ENCODE measurements around the gene RASL12.
"Not testable (repeated sequence)": the region's sequence is repeated elsewhere in the genome, so short reads cannot be mapped to it uniquely, and the experiment has no call there.

The RASL12 gene, protein sequence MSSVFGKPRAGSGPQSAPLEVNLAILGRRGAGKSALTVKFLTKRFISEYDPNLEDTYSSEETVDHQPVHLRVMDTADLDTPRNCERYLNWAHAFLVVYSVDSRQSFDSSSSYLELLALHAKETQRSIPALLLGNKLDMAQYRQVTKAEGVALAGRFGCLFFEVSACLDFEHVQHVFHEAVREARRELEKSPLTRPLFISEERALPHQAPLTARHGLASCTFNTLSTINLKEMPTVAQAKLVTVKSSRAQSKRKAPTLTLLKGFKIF

DNA sequence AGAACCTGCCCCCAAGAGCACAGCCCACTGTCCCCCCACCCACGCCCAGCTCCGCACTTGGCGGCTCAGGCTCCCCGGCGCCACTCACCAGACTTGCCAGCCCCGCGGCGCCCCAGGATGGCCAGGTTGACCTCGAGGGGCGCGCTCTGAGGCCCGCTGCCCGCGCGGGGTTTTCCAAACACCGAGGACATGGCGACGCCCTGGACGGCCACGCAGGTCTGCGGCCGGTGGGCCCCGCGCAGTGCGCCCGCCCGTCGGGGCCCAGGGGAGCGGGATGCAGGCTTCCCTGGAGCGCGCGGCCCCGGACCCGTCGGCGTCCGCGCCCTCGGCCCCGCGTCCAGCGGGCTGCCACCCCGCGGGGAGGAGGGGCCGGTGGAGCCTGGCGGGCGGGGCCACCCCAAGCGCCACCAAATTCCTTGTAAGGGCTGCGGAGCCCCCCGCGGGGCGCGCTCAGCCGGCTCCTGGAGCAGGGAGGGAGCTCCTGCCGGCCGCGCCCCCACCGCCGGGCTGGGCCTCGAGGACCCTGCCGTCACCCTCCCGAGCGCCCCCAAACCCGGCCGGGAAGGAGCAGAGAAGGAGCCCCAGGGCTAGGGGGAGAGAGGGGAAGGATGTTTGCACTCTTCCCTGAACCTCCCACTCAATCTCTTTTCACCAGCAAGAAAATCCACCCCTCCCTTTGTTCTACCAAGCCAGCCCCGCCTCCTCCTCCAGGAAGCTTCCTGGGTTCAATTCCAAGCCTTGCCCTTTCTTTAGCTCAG is at the start of gene RASL12:
Gene RASL12 (minus strand): TSS at position 347 of the 758 bp plus-strand sequence. CDS start 156 bp downstream, at position 191.
- DNase-seq (ENCODE audit: low spot score) = no peak

DNA sequence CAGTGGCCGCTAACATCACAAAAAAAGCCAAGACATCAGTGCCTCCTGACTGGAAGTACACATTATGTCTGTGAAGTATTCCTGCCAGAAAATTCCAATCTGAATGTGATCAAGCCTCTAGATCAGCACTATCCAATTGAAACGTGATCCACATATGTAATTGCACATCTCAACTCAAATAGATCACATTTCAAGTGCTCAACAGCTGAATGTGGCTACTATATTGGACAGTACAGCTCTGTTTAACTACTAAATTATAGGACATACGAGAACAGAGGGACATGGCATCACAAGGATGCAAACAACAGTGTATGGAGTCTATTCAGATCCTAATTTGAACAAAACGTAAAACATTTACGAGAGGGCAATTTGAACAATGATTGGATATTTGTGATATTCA is 47.8 kb upstream of the RASL12 start:
- DNase-seq (ENCODE audit: low spot score) = no peak

DNA sequence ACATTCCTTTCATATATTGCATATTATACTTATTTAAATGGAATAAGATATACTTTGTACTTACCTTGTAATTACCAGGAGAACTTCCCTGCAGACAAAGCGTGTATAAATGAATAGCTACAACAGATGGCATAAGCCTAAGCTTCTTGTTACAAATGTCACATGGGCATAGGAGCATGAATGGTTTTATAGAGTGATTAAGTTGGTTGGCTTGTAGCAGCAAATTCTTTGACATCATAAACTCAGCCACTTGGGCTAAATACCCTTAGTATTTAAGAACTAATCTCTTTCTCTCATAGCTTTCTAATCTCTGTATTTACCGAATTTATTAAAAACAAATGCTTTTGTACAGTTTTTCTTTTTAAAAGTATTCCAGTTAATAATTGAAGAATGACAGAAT is 47.3 kb upstream of the RASL12 start, which contains the start of gene UBAP1L:
Gene UBAP1L (minus strand): TSS at position 115 of the 400 bp plus-strand sequence. CDS start 8,985 bp downstream, outside the sequence.
- DNase-seq (ENCODE audit: low spot score) = no peak

DNA sequence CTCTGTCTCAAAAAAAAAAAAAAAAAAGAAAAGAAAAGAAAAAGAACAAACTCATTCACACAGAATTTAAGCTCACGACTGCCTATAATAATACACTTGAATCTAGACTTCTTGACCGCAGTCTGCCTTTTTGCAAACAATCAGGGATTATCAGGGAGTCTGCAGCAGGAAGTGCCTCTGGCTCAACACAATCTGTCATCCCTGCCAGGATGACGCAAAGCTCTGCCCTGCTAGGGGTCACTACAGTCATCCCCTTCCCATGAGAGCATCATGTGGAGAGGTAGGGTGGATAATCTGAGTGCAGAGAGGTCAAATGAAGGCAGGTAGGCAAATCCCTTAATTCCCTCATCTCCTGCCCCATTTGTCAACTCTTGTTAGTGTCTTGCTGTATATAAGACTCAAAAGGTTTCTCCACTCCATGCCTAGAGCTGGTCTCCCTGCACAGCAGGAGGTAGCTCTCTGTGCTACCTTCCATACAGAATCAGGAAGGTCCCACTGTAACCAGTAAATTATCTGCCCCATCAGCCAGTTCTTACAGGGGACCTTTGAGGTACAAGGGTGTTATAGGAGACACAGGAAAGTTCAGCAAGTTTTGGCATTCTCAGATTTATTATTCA is 43.0 kb upstream of the RASL12 start:
- DNase-seq (ENCODE audit: low spot score) = no peak

DNA sequence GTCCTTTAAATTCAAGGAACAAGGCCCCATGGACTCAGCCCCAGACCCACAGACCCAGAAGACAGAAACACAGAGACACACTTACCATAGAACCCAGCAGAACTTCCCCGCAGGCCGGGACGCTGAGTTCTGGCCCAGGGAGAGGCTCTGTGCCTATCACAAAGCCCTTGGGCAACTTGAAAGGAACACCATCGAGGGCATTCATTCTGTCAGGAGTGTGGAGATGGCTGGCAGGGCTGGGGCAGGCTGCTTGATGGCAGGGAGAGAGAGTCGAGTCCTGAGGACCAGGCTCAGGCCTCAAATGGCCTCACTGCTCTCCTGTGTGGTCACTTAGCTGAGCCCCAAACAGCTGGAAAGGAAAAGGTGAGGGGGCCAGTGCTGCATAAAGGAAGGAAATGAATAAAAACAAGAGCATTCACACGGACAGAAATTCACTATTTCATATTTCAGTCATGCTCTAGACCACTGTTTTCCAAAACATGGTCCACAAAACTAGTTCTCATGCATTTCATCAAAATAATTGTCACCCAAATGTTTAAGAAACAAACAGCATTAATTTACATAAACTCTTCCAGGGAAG is 38.3 kb upstream of the RASL12 start:
- DNase-seq (ENCODE audit: low spot score) = no peak

DNA sequence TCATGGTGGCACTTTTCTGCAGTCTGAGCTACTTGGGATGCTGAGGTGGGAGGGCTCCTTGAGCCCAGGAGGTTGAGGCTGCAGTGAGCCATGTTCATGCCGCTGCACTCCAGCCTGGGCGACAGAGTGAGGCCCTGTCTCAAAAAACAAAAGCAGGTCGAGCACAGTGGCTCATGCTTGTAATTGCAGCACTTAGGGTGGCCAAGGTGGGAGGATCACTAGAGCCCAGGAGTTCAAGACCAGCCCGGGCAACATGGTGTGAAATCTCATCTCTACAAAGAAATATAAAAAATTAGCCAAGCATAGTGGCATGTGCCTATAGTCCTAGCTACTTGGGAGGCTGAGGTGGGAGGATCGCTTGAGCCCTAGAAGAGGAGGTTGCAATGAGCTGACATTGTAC is 37.2 kb upstream of the RASL12 start:
- DNase-seq (ENCODE audit: low spot score) = no peak

DNA sequence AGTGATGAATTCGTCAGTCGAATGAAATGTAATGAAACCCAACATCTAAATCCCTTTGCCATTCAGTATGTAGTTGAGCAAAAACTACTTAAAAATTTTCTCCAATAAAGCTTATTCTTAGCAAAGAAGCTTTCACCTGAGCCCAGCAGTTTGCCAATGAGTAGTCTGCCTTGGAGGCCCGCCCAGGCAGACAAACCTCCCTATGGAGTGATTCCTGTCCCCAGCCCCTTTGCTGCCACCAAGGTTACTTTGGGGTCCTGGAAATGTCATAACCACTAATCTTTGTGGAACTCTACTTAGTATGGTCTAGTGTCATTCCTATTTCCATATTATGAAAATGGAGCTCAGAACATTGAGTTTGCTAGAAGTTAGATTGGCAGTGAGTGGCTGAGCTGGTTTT is 35.1 kb upstream of the RASL12 start:
- DNase-seq (ENCODE audit: low spot score) = no peak

DNA sequence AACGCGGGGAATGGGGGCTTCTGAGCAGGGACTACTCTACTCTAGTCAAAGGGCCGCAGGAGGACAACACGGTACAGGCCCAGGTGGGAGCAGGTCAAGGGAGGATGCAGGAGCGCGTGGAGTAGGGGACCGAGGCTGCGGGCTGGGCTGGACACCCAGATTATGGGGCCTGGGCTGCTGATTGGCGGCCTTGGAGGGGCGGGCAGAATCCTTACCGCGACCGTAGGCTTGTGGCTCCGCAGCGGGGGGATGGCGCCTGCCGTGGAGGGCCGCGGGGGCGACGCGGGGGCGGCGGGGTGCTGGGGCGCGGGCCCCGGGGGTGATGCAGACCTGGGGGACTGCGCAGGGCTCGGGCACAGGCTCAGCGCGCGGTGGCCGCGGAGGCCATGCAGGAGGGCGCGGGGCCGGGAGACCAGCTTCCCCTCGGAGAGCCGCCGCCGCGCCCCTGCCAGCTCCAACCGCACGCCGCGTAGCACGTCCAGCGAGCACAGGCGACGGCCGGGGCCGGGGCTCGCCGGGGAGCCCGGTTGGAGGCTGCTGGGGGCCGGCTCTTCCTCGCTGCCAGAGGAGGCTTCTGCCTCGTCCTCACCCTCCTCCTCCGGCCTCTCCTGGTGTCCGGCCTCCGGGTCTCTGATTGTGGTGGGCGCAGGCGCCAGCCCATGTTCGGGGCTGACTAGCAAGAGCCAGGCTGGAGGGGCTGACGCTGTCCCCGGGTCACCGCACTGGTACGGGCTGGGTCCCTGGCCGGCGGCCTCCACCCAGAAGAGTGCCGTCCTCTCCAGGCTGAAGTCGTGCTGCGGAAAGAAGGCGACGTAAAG is 34.3 kb upstream of the RASL12 start:
- DNase-seq (ENCODE audit: low spot score) = no peak

DNA sequence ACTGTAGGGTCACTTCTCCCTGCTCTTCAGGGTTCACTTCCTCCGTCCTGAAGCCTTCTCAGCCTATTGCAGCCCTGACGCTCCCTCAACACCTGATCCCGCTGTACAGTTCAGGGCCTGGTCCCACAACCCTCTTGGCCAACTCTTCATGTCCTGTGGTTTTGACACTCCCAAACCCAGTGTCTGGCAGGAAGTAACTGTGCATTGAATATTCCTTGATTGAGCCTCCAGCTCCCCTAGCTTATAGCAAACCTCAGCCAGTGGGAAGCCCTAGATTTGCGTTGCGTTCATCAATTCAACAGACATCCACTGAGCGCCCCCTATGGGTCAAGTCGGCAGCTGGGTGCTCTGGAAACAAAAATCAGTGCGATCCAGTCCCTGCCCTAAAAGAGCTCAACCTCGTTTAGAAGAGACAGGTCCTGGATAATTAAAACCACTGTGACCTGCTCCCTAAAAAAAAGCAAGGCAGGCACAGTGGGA is 33.7 kb upstream of the RASL12 start:
- peak; percentile 43 for DNase-seq (ENCODE audit: low spot score)

DNA sequence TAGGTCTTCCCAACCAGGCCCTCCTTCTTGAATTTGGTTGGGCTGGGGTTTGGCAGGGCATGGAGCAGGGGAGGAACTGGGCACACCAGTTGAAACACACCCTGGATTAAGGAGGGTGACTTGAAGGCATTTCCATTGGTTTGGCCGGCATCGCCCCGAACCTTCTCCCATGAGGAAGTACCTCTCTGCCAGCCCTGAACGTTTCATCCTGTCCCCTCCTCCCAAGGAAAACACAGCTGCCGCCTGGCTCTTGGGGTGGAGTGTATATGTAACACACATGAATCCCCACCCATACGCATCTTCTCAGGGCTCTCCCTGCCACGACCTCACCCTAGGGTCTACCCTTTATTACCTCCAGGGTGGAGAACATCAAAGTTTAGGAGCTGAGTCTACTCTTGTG is 32.7 kb upstream of the RASL12 start:
- no peak for DNase-seq (ENCODE audit: low spot score)

DNA sequence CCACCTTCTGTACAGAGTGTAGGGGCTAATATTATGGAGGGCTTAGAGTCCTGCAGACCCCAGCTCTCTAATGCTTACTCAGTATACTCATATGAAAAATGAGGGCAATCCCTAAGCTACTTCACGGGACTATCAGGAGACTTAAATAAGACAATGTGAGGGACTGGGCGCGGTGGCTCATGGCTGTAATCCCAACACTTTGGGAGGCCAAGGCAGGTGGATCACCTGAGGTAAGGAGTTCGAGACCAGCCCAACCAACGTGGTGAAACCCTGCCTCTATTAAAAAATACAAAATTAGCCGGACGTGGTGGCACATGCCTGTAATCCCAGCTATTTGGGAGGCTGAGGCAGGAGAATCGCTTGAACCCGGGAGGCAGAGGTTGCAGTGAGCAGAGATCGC is 32.0 kb upstream of the RASL12 start:
- DNase-seq (ENCODE audit: low spot score) = not testable (repeated sequence)

DNA sequence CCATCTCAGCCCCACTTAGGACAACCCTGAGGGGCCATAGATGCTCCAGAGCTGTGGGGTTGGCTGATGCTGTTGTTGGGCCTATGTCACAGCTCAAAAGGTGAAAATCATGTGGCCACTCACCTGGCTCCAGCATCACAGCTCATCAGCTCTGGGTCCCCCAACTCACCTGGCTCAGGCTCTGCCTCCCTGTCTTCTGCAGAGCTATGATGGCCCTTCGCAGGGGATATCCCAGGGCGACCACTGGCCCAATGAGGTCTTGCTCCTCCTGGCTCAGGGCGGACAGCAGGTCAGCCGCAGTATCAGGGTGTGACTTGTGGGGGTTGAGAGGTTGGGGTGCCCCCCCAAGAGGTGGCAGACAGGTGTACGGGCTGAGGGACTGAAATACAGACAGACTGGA is 31.5 kb upstream of the RASL12 start:
- no peak for DNase-seq (ENCODE audit: low spot score)

DNA sequence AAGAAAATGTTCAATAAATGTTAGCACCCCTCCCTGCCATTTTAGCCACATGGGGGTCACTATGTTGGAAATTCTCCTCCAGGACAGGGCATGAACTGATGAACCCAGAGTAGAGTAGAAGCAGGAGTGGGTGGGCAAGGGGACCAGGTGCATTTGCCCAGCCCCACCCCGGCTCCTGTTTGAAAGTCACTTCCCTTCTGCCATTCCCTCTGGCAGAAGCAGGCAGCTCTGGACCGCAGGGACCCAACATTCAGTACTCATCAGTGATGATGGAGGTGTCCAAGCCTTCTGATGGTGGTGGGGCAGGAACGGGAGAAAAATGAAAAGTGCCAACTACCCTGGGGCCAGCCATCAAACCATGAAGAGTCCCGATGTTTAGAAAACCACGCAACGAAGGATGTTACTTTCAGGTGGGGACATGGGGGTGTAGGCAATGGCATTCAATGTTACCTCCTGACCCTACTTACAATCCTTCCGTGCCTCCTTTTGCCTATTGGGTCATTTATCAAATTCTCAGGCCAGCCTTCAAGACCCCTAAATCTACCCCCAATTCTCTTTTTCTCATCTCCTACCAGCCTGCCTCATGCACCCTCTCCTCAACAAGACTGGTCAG is 30.0 kb upstream of the RASL12 start:
- DNase-seq (ENCODE audit: low spot score) = no peak

DNA sequence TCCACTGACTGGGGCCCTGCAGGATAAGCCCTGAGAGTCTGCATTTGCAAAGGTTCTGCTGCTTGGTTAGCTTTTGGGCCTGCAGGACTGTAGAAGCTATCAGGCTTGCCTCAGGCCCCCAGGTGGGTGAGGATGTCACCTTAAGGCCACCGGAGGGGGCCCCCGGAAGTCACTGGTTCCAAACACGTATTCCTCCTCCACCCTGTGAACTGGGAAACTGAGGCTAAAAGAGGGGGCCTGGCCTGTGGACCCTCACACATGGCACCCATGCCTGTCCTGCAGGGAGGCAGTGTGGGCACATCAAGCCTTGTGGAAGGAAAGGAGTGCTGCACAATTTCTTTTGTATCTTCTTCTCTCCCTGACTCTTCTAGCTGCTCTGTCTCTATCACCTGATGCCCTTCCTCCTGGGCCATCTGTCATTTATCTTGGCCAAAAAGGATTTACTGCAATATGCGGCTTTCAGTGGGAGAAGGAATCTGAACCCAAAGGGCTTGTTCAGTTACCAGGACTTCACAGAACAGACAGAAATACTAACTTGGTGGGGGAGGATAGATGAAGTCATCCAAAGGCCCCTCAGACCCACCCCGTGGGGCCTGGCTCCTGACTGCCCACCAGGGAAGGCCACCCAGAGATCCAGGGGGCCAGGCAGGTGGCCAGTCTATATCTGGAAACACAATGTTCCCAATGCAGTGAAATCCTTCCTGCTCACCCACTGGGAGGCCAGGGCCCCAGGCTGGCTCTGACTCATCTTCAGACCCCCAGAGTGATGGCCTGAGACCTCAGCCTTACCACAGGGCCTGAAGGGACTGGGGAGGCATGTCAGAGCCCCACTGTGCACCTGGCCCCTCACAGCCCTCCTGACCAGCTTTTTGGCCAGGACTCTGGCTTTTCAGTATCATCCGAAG is 28.9 kb upstream of the RASL12 start:
- no peak for DNase-seq (ENCODE audit: low spot score)

DNA sequence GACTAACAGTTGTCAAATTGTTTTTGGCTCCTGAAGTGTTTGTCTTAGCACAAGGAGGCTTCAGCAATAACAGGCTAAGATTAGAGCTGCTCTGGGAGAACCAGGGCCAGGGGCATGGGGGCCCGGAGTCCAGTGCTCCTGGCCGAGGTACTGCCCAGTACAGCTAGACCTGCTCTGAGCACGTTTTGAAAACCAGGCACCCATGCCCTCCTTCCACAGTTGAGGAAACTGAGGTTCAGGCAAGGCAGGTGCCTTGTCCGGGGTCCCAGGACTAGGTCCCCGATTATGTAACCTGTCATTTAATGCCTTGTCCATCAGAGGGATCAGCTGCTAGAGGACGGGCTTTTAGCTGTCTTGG is 27.9 kb upstream of the RASL12 start:
- DNase-seq (ENCODE audit: low spot score) = no peak

DNA sequence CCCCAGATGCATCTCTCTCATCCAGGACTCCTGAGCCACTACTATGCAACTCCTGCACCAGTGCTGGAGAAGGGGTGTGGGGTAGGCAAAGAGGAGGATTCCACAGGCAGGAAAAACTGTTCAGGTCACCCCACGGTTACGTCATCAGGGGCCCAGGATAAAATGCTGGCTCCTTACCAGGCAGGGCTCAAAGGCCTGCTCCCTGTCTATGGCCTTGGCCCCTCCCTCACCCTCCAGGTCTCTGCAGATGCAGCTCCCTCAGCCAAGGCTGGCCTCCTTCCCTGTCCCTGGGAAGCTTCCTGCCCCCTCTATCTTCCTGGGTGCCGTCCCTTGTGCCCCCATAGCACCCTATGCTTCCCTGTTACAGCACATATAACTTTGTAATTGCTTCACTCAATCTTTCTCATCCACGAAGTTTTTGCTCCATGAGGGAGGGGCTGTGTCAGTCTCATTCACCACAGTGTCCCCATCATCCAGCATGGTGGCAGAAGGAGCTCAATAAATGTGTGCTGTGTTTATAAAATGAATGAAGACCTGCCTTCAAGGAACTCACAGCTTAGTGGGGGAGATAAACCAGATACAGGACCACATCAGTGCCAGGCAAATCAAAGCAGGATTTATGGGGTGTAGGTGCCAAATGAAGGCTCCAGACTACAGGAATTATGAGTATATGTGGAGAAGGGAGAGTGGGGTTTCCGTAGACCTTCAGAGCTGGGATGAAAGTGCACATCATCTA is 27.4 kb upstream of the RASL12 start:
- DNase-seq (ENCODE audit: low spot score) = no peak

DNA sequence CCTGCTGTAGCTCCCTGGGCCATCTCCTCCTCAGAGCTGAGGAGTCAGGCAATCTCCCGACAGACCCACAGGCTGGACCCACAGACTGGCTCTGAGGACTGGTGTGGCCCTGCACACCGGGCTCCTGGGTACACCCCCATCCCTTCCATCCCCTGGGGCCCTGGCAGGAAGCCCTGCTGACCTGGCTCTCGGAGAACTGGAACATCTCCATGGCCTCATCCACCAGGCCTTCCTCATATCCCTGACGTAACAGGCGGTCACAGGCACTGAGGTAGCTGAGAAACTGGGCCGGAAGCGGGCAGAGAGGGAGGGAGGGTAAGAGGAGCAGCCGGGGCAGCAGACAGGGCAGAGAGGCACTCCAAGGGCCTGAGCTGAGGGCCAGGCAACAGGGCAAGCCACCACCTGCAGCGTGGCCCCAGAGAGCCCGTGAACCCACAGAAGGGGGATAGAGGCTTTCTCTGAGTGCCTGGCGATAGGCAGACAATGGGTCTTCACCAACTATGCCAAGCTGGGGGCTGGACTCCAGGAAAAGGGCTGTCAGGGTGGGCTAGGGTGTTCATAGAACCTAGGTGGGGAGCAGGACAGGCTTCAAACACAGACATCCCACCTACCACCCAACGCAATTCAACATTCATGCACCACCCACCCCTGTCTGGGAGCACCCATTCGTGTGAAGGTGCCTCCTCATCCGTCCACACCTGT is 26.7 kb upstream of the RASL12 start:
- no peak for DNase-seq (ENCODE audit: low spot score)

DNA sequence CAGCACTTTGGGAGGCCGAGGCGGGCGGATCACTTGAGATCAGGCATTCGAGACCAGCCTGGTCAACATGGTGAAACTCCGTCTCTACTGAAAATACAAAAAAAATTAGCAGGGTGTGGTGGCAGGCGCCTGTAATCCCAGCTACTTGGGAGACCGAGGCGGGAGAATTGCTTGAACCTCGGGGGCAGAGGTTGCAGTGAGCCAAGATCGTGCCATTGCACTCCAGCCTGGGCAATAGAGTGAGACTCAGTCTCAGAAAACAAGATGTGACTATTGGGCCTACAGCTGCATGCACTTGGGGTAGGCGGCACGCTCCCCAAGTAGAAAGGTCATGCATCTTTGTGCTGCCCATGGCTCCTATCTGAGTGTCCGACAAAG is 26.0 kb upstream of the RASL12 start:
- DNase-seq (ENCODE audit: low spot score) = not testable (repeated sequence)

All from hematopoietic multipotent progenitor cell treated with erythropoietin and hydrocortisone succinate and interleukin-3 and kit ligand, for 15 days (in vitro differentiated cells).